GM10248 (cell line): ENCODE measurements around the gene B9D1.

ENCODE experiments used
- CTCF ChIA-PET: fragments of 300-600 bp; sonication (Branson Sonifier 250); formaldehyde crosslinking; extraction: SDS; loops from one replicate; lab custom pipeline; 2021; ENCODE audit warnings: antibody characterized with exemption; lab: Yijun Ruan, JAX
- POLR2A ChIA-PET: fragments of 350-650 bp; sonication (Branson Sonifier 250); formaldehyde crosslinking; extraction: SDS; loops from one replicate; lab custom pipeline; 2020; ENCODE audit warnings: antibody characterized with exemption; lab: Yijun Ruan, JAX
- DNase-seq: peaks from one replicate; pipeline ENCODE4 v3.0.0; 2012; ENCODE audit errors: extremely low spot score
- CTCF ChIP-seq: IDR thresholded peaks from 2 replicates; pipeline ENCODE4 v1.5.1; 2012; ENCODE audit warnings: mild to moderate bottlenecking, low read depth; ENCODE audit errors: extremely low read depth, missing control alignments, control extremely low read depth

The B9D1 gene

GRCh38 chr17:19316761-19317358 is 45.7 kb downstream of the B9D1 start:
- ChIA-PET CTCF (interaction anchor here (1.2 to 3.0 kb wide), 6 partner anchors 10 to 68 kb away, joined by 4 to 8 read pairs (median 6); partner anchors contain the start of gene B9D1), POLR2A (no interaction called here)
- TF ChIP-seq CTCF = no peak
- no peak for DNase-seq

GRCh38 chr17:19315104-19315503 is 47.4 kb downstream of the B9D1 start:
- POLR2A ChIA-PET = no interaction called here
- no peak for DNase-seq

GRCh38 chr17:19313746-19314651 is 48.5 kb downstream of the B9D1 start:
- no peak for TF ChIP-seq CTCF
- CTCF ChIA-PET = interaction anchor here (1.7 to 3.0 kb wide), 2 partner anchors 14 to 24 kb away, joined by 5 to 7 read pairs; no protein-coding TSS in a partner anchor
- DNase-seq = no peak
- POLR2A ChIA-PET = no interaction called here

More at GRCh38 chr17:19315104-19315503, 47.4 kb downstream of the B9D1 start:
- TF ChIP-seq CTCF = no peak
- CTCF ChIA-PET = interaction anchor here (3.0 kb wide), 1 partner anchor 15 kb away, joined by 7 read pairs; no protein-coding TSS in a partner anchor

- ChIA-PET POLR2A (no interaction called here), CTCF (interaction anchor here (1.7 kb wide), 1 partner anchor 25 kb away, joined by 5 read pairs; no protein-coding TSS in a partner anchor)
- no peak for DNase-seq
- no peak for TF ChIP-seq CTCF
Measured at GRCh38 chr17:19313066-19313745, 49.3 kb downstream of the B9D1 start.

GRCh38 chr17:19312406-19312805 is 50.1 kb downstream of the B9D1 start:
- ChIA-PET CTCF (interaction anchor here (0.7 to 1.7 kb wide), 2 partner anchors 25 to 50 kb away, joined by 3 to 5 read pairs; partner anchors contain the start of gene B9D1), POLR2A (no interaction called here)
- no peak for TF ChIP-seq CTCF
- DNase-seq = no peak
